CD4-positive, alpha-beta T cell treated with Interleukin-6 for 4 hours (primary cell): ENCODE measurements around the gene AVEN.
A peak's percentile ranks its signal among the peaks of the same experiment; 100 is the strongest.
"Not testable (repeated sequence)": the region's sequence is repeated elsewhere in the genome, so short reads cannot be mapped to it uniquely, and the experiment has no call there.

Source experiments
- DNase-seq: peaks from one replicate; pipeline ENCODE4 v3.0.0-alpha.2; 2020; ENCODE audit warnings: mixed read lengths

The AVEN gene

GRCh38 chr15:34038871-34039789 lies at the start of gene AVEN:
Gene AVEN, minus strand, starts transcription at chr15:34039204. Its CDS starts 158 bp downstream, at chr15:34039046.
- DNase-seq, result peak; percentile 72

- DNase-seq, result no peak
These were observed 46.7 kb upstream of the AVEN start for GRCh38 chr15:34085746-34086145.

GRCh38 chr15:34084086-34084485 lies 45.1 kb upstream of the AVEN start:
- no peak for DNase-seq

- no peak for DNase-seq
These were observed 40.9 kb upstream of the AVEN start for GRCh38 chr15:34079904-34080303.

GRCh38 chr15:34078900-34079299 lies 39.9 kb upstream of the AVEN start:
- DNase-seq, result no peak

GRCh38 chr15:34076785-34077184 lies 37.8 kb upstream of the AVEN start:
- DNase-seq, result no peak

GRCh38 chr15:34070003-34070402 lies 31.0 kb upstream of the AVEN start:
- DNase-seq, result no peak

GRCh38 chr15:34065941-34066340 lies 26.9 kb upstream of the AVEN start:
- DNase-seq, result no peak

GRCh38 chr15:34065261-34065660 lies 26.3 kb upstream of the AVEN start:
- DNase-seq, result no peak

GRCh38 chr15:34064438-34064837 lies 25.4 kb upstream of the AVEN start:
- no peak for DNase-seq

- no peak for DNase-seq
These were observed 20.9 kb upstream of the AVEN start for GRCh38 chr15:34059946-34060345.

GRCh38 chr15:34059476-34059875 lies 20.5 kb upstream of the AVEN start:
- DNase-seq, result no peak

GRCh38 chr15:34056911-34057310 lies 17.9 kb upstream of the AVEN start:
- DNase-seq, result no peak

GRCh38 chr15:34055868-34056595 lies 17.0 kb upstream of the AVEN start:
- no peak for DNase-seq

- no peak for DNase-seq
These were observed 15.2 kb upstream of the AVEN start for GRCh38 chr15:34054081-34054707.

GRCh38 chr15:34050385-34050784 lies 11.4 kb upstream of the AVEN start:
- DNase-seq, result not testable (repeated sequence)

- DNase-seq, result no peak
These were observed 10.1 kb upstream of the AVEN start for GRCh38 chr15:34049112-34049511.

- no peak for DNase-seq
These were observed 9.1 kb upstream of the AVEN start for GRCh38 chr15:34047893-34048775.

GRCh38 chr15:34046471-34047145 lies 7.6 kb upstream of the AVEN start:
- no peak for DNase-seq

GRCh38 chr15:34043813-34044212 lies 4.8 kb upstream of the AVEN start:
- no peak for DNase-seq

- no peak for DNase-seq
These were observed 4.4 kb upstream of the AVEN start for GRCh38 chr15:34043391-34043790.

GRCh38 chr15:34039790-34040113 lies 748 bp upstream of the AVEN start:
- DNase-seq, result no peak
